Panc1 (cell line): ENCODE measurements around the gene NT5C. TPM values are rescaled to one million over a fixed set of nuclear protein-coding genes. Genes with fewer than 3 reads are reported as not detected.
"Not testable (repeated sequence)": the region's sequence is repeated elsewhere in the genome, so short reads cannot be mapped to it uniquely, and the experiment has no call there.

ENCODE experiments used
- ATAC-seq: fragments of 200-7000 bp; cut with Tn5 transposase; 2 replicates; pipeline ENCODE4 v1.9.1; 2020; ENCODE audit warnings: mild to moderate bottlenecking, moderate library complexity
- BruUV-seq: library from RNA; stranded (reverse); fragments of 400-500 nt; replicated peaks from 2 replicates; lab custom pipeline; 2021; lab: Mats Ljungman, UMichigan
- CTCF ChIA-PET: fragments of 300-600 bp; sonication (Branson Sonifier 250); formaldehyde crosslinking; loops from one replicate; lab custom pipeline; 2022; ENCODE audit warnings: antibody characterized with exemption; lab: Charles Lee
- POLR2A ChIA-PET: fragments of 300-600 bp; sonication (Branson Sonifier 250); formaldehyde crosslinking; loops from one replicate; lab custom pipeline; 2022; ENCODE audit warnings: antibody characterized with exemption; lab: Charles Lee
- DNase-seq: peaks from one replicate; pipeline ENCODE4 v3.0.0-alpha.2; 2010; ENCODE audit warnings: low read depth, low spot score
- H3K27ac ChIP-seq: 2 replicates; pipeline ENCODE4 v1.5.1; 2011; ENCODE audit warnings: mild to moderate bottlenecking, low read length, inconsistent platforms
- H3K27me3 ChIP-seq: fragments of 200-500 bp; sonication (Bioruptor generic); 2 replicates; pipeline ENCODE4 v1.6.0; 2014; ENCODE audit warnings: low read length, inconsistent platforms; ENCODE audit not compliant: control insufficient read depth, insufficient read depth
- H3K36me3 ChIP-seq: fragments of 200-500 bp; sonication (Bioruptor generic); 2 replicates; pipeline ENCODE4 v1.5.1; 2014; ENCODE audit warnings: inconsistent platforms, mild to moderate bottlenecking, low read length, moderate library complexity; ENCODE audit not compliant: control insufficient read depth, insufficient read depth
- H3K4me1 ChIP-seq: 2 replicates; pipeline ENCODE4 v1.5.1; 2011; ENCODE audit warnings: inconsistent platforms, mild to moderate bottlenecking, low read length, moderate library complexity; ENCODE audit not compliant: control insufficient read depth, insufficient read depth
- H3K4me3 ChIP-seq, 2 experiments: 2 replicates each; pipeline ENCODE4 v1.5.1; 2011 to 2012; ENCODE audit warnings: low read depth in 2 of 2, low read length in 2 of 2, mild to moderate bottlenecking in 2 of 2, inconsistent platforms in 1 of 2, moderate library complexity in 1 of 2
- H3K9me3 ChIP-seq: fragments of 200-500 bp; sonication (Bioruptor generic); 2 replicates; pipeline ENCODE4 v1.5.1; 2014; ENCODE audit warnings: low read depth, mild to moderate bottlenecking, inconsistent platforms, low read length, moderate library complexity; ENCODE audit not compliant: control insufficient read depth, insufficient read depth
- CTCF ChIP-seq: fragments of 450-650 bp; IDR thresholded peaks from 2 replicates; pipeline ENCODE4 v1.5.1; 2017; ENCODE audit warnings: mild to moderate bottlenecking
- POLR2AphosphoS5 ChIP-seq: IDR thresholded peaks from 2 replicates; pipeline ENCODE4 v1.6.1; 2012; ENCODE audit warnings: mild to moderate bottlenecking, low read depth, low read length, moderate library complexity
- REST ChIP-seq, 2 experiments: IDR thresholded peaks; 2 replicates each; pipeline ENCODE4 v1.6.1; 2011 to 2012; ENCODE audit warnings: low read depth in 2 of 2, control low read depth in 1 of 2, low read length in 1 of 2, mild to moderate bottlenecking in 1 of 2, moderate library complexity in 1 of 2; ENCODE audit not compliant: insufficient read depth in 1 of 2
- SIN3A ChIP-seq: IDR thresholded peaks from 2 replicates; pipeline ENCODE4 v1.6.1; 2012; ENCODE audit warnings: low read depth, mild to moderate bottlenecking, low read length, moderate library complexity, borderline replicate concordance; ENCODE audit not compliant: insufficient read depth
- TCF7L2 ChIP-seq: IDR thresholded peaks from 2 replicates; pipeline ENCODE4 v1.6.1; 2011; ENCODE audit warnings: mild to moderate bottlenecking, low read depth, low read length, inconsistent platforms
- in situ Hi-C: cut with HindIII; loops from 2 replicates; pipeline ENCODE4 v1.10.0; 2016; ENCODE audit warnings: low sequenced_read_pairs, low pct_unique_long_range_greater_than_20kb
- intact Hi-C: fragments of 100-400 bp; cut with micrococcal nuclease; formaldehyde crosslinking; loops from one replicate; pipeline ENCODE4 v1.10.0; 2022; ENCODE audit not compliant: unreplicated experiment
- total RNA-seq: library from RNA; stranded (reverse); gene quantifications from one replicate; pipeline ENCODE4 v1.2.1, GENCODE V29; 2021; ENCODE audit not compliant: unreplicated experiment

NT5C gene
- total RNA-seq, 1 experiment from 2014 or later: 63.4 TPM

GRCh38 chr17:75135946-75136345, 4.4 kb upstream of the NT5C start:
- Histone ChIP-seq H3K27me3 (no peaks in the 10 kb centered on the region), H3K27ac (no peak overlapping the region), H3K4me3 (no peak overlapping the region), H3K9me3 (no peaks in the 10 kb centered on the region), H3K36me3 (peaks cover 15% of the 10 kb centered on the region), H3K4me1 (0 out of 2 replicates have a peak, but pooled peaks cover 4% of the 10 kb centered on the region)
- CTCF ChIA-PET: interaction anchor here (0.7 kb wide), 1 partner anchor 9 kb away, joined by 4 read pairs; no protein-coding TSS in a partner anchor
- ATAC-seq: no peak
- TF ChIP-seq TCF7L2: no peak
- peak; percentile 37; the same call in 1 of the 2 replicates for TF ChIP-seq POLR2AphosphoS5
- in situ Hi-C loops (no loop called here), intact Hi-C loops (no loop called here)
- no peak for DNase-seq
- POLR2A ChIA-PET: no interaction called here
- no TSS peak for BruUV-seq

GRCh38 chr17:75135452-75135851, 3.9 kb upstream of the NT5C start:
- H3K4me1 ChIP-seq: peaks cover 5% of the 10 kb centered on the region
- TF ChIP-seq SIN3A (no peak), TCF7L2 (no peak), REST (IDR thresholded peaks at IDR 0.05; ENCODE audit: insufficient read depth in 1 of 2, low read depth in 2 of 2, low read length in 1 of 2) (no peak), CTCF (no peak), POLR2AphosphoS5 (no peak)
- in situ Hi-C loops (no loop called here), intact Hi-C loops (no loop called here)
- ChIA-PET CTCF (no interaction called here), POLR2A (no interaction called here)
- H3K9me3 ChIP-seq: no peaks in the 10 kb centered on the region
- ATAC-seq (no peak), DNase-seq (no peak)
- H3K4me3 ChIP-seq: no peak overlapping the region
- BruUV-seq: TSS peak; percentile 39
- peaks cover 15% of the 10 kb centered on the region for H3K36me3 ChIP-seq
- no peaks in the 10 kb centered on the region for H3K27me3 ChIP-seq
- H3K27ac ChIP-seq: no peak overlapping the region

- H3K9me3 ChIP-seq, H3K4me3 ChIP-seq, intact Hi-C loops, in situ Hi-C loops, H3K27ac ChIP-seq, BruUV-seq, ATAC-seq, H3K27me3 ChIP-seq, DNase-seq, H3K36me3 ChIP-seq: not testable (repeated sequence)
- POLR2A ChIA-PET: interaction anchor here (0.7 kb wide), 2 partner anchors 174 to 760 kb away, joined by 4 to 5 read pairs; no protein-coding TSS in a partner anchor
- peaks cover 18% of the 10 kb centered on the region for H3K4me1 ChIP-seq
- CTCF ChIA-PET: interaction anchor here (0.6 to 0.7 kb wide), 2 partner anchors 20 to 38 kb away, joined by 3 to 4 read pairs; no protein-coding TSS in a partner anchor
Observed at GRCh38 chr17:75133607-75134347, 2.2 kb upstream of the NT5C start.
